ENCODE data around the gene SDK1.

SDK1 gene

DNA sequence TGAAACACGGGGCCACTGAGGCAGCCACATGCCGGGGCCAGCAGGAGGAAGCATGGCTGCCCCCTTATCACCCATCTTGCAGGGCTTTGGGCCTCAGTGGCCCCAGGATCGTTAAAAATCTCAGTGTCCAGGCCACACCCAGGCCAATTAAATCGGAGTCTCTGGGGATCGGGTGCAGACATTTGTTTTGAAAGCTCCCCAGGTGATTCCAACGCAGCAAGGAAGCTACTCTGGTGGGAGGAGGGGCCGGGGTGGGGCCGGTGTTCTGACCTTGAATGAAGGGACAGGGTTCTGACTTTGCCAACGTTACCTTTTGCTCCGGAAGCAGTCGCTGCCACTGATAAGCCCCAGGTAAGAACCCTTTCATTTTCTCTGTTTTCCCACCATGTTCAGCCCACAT, 968.7 kb downstream of the SDK1 start:
- DNase-seq (ENCODE audit: low spot score), result no peak
- TF ChIP-seq, protein P1, sequence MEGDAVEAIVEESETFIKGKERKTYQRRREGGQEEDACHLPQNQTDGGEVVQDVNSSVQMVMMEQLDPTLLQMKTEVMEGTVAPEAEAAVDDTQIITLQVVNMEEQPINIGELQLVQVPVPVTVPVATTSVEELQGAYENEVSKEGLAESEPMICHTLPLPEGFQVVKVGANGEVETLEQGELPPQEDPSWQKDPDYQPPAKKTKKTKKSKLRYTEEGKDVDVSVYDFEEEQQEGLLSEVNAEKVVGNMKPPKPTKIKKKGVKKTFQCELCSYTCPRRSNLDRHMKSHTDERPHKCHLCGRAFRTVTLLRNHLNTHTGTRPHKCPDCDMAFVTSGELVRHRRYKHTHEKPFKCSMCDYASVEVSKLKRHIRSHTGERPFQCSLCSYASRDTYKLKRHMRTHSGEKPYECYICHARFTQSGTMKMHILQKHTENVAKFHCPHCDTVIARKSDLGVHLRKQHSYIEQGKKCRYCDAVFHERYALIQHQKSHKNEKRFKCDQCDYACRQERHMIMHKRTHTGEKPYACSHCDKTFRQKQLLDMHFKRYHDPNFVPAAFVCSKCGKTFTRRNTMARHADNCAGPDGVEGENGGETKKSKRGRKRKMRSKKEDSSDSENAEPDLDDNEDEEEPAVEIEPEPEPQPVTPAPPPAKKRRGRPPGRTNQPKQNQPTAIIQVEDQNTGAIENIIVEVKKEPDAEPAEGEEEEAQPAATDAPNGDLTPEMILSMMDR (IDR thresholded peaks at IDR 0.05; ENCODE audit: extremely low read depth, missing control alignments), result no peak

DNA sequence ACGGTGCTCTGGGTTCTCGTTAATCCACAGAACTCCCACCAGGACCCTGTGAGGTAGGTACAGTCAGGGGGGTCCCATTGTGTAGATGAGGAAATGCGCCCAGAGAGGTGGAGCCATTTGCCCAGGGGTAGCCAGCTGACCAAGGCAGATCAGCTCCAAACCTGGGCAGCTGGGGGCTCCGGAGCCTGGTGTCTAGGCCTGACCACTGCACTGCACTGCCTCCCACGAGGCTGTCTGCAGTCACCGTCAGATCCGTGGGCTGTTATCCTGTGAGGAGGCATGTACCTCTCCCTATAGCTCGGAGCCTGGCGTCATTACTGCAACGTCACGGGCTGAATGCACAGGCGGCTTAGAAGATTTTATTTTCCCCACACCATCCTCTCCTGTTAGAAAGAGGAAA, 969.2 kb downstream of the SDK1 start:
- no peak for DNase-seq (ENCODE audit: low spot score)
- TF ChIP-seq, protein P1 (IDR thresholded peaks at IDR 0.05; ENCODE audit: extremely low read depth, missing control alignments), result no peak

DNA sequence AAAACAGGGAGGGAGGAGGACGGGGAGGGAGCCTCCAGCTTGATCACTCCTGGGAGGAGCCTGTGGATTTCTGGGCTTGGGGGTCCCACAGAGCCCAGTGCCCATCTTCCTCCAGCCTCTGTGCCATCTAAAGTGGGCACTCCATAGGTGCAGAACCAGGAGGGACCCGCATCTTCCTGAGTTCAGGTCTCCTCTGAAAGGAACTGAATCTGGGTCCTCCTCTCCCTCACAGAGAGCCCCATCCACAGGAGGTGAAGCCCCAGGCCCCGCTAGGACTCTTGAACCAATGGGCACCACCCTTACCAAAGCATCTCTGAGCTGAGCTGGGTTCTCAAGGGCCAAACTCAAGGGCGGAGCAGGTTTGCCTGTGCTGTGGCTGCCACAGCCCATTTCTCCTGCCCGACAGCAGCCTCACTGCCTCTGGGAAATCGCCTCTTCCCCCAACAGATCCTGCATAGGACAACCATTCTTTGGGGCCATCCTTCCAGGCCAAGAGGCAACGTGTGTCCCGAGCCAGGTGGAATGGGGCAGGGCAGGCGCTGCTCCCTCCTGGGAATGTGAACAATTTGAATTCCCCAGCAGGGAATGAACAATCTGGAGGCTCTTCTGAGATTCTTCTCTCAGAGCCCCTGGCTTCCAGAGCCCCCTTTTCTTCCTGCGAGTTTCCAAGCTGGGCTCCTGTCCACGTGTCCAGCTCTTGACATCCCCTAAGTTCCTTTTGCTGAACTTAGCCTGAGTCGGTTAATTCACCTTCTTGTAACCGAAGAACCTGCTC, 970.1 kb downstream of the SDK1 start:
- DNase-seq (ENCODE audit: low spot score), result no peak
- TF ChIP-seq, protein P1 (IDR thresholded peaks at IDR 0.05; ENCODE audit: extremely low read depth, missing control alignments), result no peak

DNA sequence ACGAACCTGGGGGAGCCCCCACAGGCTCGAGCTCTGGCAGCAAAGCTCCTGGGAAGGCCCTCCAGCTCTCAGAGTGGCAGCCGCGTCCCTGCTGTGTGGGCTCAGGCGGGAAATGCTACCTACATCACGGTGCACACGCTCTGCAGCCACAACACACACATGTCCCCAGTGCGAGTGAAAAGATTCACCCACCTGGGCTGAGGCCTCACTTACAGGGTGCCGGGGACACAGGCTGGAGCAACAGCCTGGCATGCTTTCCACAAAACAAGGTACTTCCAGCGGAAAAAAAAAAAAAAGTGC, 970.6 kb downstream of the SDK1 start:
- DNase-seq (ENCODE audit: low spot score), result no peak
- TF ChIP-seq, protein P1 (IDR thresholded peaks at IDR 0.05; ENCODE audit: extremely low read depth, missing control alignments), result no peak

DNA sequence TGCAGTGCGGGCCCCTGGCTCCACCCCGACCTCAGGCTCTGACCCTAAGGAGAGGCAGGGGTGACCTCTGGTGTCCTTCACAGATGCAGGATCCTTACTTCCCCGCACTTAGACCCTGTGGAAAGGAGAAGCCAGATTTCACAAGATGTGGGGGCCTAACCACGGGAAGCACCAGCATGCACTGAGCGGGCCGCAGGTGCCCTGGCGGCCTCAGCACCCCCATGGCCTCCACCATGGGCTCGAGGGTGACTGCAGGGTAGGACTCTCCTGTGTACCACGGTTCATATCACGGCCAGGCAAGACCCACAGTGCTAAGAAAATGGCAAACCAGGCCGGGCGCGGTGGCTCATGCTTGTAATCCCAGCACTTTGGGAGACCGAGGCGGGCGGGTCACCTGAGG, 971.1 kb downstream of the SDK1 start:
- TF ChIP-seq, protein P1 (IDR thresholded peaks at IDR 0.05; ENCODE audit: extremely low read depth, missing control alignments), result no peak
- DNase-seq (ENCODE audit: low spot score), result no peak

DNA sequence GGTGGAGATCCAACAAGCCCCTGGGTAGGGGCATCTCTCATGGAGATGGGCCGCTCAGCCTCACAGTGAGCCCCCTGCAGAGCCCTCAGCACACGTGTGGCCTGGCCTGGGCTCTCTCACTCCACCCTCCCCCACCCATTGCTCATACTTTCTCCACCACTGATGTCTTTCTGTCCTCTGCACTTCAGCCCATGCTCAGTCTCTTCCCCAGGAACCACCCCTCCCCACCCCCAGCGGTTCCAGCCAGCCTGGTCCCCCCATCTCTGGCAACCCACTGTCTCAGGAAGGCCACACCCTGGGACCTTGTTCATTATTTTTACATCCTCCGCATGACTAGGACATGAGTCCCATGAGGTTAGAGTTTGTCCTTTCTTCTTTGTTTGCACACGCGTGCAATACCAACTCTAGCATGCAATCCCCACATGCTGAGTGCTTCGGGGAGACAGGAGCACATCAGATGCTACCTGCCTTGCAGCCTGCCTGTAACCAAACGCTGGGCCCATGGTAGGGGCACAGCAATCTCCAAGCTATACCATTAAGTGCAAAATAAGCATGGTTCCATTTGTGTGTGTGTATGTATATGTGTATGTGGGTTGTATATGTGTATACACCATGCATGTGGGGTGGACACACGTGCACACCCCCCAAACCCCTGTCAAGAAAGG, 972.6 kb downstream of the SDK1 start:
- TF ChIP-seq, protein P1 (IDR thresholded peaks at IDR 0.05; ENCODE audit: extremely low read depth, missing control alignments), result no peak
- DNase-seq (ENCODE audit: low spot score), result no peak

DNA sequence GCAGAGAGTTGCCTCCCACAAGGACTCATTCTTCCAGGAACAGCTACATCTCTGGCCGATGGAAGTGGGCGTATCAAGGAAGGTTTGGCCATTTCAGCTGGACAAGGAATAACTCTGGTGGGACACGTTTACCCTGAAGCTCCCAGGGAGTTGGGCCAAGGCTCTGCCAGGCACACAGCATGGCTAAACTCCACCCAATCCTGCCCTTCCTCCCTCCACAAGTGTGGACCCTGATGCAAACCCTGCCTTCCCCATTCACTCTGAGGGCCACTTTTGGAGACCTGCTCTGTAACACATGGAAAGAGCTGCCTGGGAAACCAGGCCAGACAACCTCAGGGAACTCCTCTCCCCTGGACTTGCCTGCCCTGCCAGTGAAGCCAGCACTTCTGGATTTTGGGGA, 973.2 kb downstream of the SDK1 start:
- TF ChIP-seq, protein P1 (IDR thresholded peaks at IDR 0.05; ENCODE audit: extremely low read depth, missing control alignments), result no peak
- DNase-seq (ENCODE audit: low spot score), result no peak

Measured in GM20000 (cell line).